Measurements from ENCODE around the gene CKB. TPM values are rescaled to one million over a fixed set of nuclear protein-coding genes. Genes with fewer than 3 reads are reported as not detected.
"Not testable (repeated sequence)": the region's sequence is repeated elsewhere in the genome, so short reads cannot be mapped to it uniquely, and the experiment has no call there.

The CKB gene
- total RNA-seq, 4 donors from 2014 or later, result 190 to 373 (median 266) TPM

DNA sequence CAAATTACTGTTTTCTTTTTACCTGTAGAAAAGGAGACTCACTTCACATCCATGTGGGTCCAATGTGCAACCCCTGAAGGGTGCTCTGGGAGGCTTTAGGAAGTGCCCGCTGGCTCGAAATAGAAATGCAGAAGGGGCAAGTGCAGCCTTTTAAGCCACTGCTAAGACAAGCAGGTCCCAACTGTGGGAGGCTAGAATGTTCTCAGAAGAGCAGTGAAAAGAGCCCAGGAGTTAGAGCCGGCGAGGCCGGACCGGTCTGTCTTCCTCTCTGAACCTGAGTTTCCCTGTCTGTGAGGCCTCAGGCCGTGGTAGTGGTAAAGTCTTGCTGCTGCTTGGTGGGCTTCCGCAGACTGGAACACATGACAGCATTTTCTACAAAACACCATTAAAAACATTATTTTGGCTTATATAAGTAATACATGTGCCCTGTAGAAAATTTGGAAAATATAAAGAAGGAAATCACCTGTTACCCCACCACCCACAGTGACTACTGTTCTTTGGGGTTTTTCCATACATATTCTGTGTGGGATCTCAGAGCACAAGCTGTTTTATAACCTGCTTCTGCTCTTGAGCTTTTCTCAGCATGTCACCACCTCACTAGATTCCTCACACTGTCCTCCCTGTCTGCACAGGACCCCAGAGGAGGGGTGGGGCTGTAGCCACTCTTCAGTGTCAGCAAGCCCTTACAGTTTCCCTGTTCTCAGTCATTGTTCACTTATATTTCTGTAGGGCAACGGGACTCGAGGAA lies 6.0 kb downstream of the CKB start:
- Histone ChIP-seq H3K27ac (peak overlapping the region; percentile 70 to 98 (median 94)), H3K36me3 (no peaks in the 10 kb centered on the region), H3K27me3 (no peaks in the 10 kb centered on the region), H3K4me3 (replicated peaks in 1 of 3) (no peak overlapping the region), H3K4me1 (peaks cover 79 to 85% of the 10 kb centered on the region in 2 donors), H3K9me3 (no peaks in the 10 kb centered on the region)
- intact Hi-C loops (cut with DNase I), result no loop called here
- TF ChIP-seq CTCF (IDR thresholded peaks at IDR 0.05), result no peak
- no peak for TF ChIP-seq POLR2A (IDR thresholded peaks at IDR 0.05)
- DNase-seq, result peak; percentile 45 to 50
- WGBS, 2 donors, result 48 to 67% methylated on average over 10 of the region's 10 CpGs

GRCh38 chr14:103514596-103515421 lies 7.8 kb downstream of the CKB start:
- WGBS, 2 donors, result 42 to 49% methylated on average over 18 of the region's 18 CpGs
- Histone ChIP-seq H3K9me3 (no peaks in the 10 kb centered on the region), H3K4me3 (replicated peaks in 1 of 3) (no peak overlapping the region), H3K36me3 (peaks cover 0 to 1% of the 10 kb centered on the region in 2 donors), H3K27me3 (no peaks in the 10 kb centered on the region), H3K27ac (peak overlapping the region; percentile 70 to 98 (median 94)), H3K4me1 (peaks cover 81 to 90% of the 10 kb centered on the region in 2 donors)
- intact Hi-C loops (cut with DNase I), result no loop called here
- DNase-seq, result peak; percentile 87 to 91
- peak in 1 of 6 experiments; percentile 7 for TF ChIP-seq CTCF (IDR thresholded peaks at IDR 0.05)
- no peak for TF ChIP-seq POLR2A (IDR thresholded peaks at IDR 0.05)

DNA sequence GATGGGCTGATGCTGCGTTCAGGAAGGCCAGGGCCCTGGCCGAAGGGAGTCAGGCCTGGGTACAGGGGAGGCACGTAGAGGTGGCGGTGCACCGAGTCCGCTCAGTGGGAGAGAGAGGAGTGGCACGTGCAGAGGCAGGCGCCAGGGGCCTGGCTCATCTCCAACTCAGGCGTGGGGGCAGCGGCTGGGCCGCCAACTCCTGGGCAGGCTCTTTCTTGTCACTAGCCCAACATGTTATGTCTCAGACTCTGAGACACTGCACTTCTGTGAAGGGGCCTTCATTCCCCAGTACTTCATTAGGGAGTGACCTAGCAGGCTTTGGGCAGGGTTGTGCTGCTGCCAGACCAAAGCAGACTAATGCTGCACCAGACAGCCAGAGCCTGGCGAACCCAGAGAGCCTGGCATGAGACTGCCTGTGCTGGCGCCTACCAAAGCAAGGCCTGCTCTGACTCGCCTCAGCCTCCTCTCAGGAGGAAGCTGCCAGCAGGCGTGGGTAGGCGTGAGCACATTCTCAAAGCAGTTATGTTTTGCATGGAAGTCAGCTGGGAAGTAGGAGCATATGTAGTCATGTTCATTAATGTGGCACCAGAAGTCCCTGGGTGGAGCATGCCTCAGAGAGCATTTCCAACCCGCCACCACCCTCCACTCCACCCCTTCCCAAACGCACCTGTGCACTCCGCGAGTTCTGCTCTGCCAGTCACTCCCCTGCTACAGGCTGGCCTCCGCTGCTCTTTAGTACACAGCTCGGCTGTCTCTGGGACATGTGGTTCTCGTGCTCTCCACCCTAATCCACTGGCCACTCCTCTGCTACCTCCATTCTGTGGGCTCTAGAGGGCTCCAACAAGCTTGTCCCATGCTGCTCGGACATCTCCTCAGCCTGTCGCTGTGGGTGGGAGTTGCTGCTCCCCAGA lies 9.7 kb downstream of the CKB start:
- H3K4me3 ChIP-seq (replicated peaks in 1 of 3), result no peak overlapping the region
- H3K4me1 ChIP-seq, result peaks cover 68 to 85% of the 10 kb centered on the region in 2 donors
- WGBS, 2 donors, result 33 to 34% methylated on average over 18 to 23 of the region's 25 CpGs
- H3K9me3 ChIP-seq, result no peaks in the 10 kb centered on the region
- H3K27me3 ChIP-seq, result no peaks in the 10 kb centered on the region
- intact Hi-C loops (cut with DNase I), result no loop called here
- TF ChIP-seq POLR2A (IDR thresholded peaks at IDR 0.05) (peak in 1 of 2 donors; percentile 38), CTCF (IDR thresholded peaks at IDR 0.05) (peak in 1 of 6 experiments; percentile 5)
- peak overlapping the region; percentile 91 to 99 (median 98) for H3K27ac ChIP-seq
- peak; percentile 94 to 95 for DNase-seq
- H3K36me3 ChIP-seq, result peaks cover 0 to 3% of the 10 kb centered on the region in 2 donors

- H3K4me1 ChIP-seq, result peaks cover 60 to 79% of the 10 kb centered on the region in 2 donors
- H3K27me3 ChIP-seq; H3K9me3 ChIP-seq; H3K4me3 ChIP-seq (replicated peaks in 1 of 3); H3K36me3 ChIP-seq; intact Hi-C loops (cut with DNase I): not testable (repeated sequence)
- peak; percentile 33 to 48 for DNase-seq
- peak overlapping the region; percentile 91 to 99 (median 98) for H3K27ac ChIP-seq
- 76 to 85% methylated on average over 8 of the region's 8 CpGs for WGBS, 2 donors
Measured at GRCh38 chr14:103512180-103512579, 10.4 kb downstream of the CKB start.
